IMR-90 (cell line): ENCODE results near the gene TMEM63C. TPM values are rescaled to one million over a fixed set of nuclear protein-coding genes. Genes with fewer than 3 reads are reported as not detected.

ENCODE experiments used
- ATAC-seq: fragments of 200-7000 bp; cut with Tn5 transposase; 2 replicates; pipeline ENCODE4 v1.9.1; 2020; ENCODE audit warnings: low read depth, mild to moderate bottlenecking, moderate library complexity
- BruUV-seq: library from RNA; stranded (reverse); fragments of 400-500 nt; replicated peaks from 2 replicates; lab custom pipeline; 2021; lab: Mats Ljungman, UMichigan
- CTCF ChIA-PET: fragments of 300-600 bp; formaldehyde crosslinking; extraction: SDS; loops from one replicate; lab custom pipeline; 2021; ENCODE audit warnings: antibody characterized with exemption; lab: Yijun Ruan, JAX
- POLR2A ChIA-PET: fragments of 300-600 bp; sonication (Branson Sonifier 250); formaldehyde crosslinking; loops from one replicate; lab custom pipeline; 2022; ENCODE audit warnings: antibody characterized with exemption; ENCODE audit not compliant: unreplicated experiment; lab: Charles Lee
- DNase-seq: peaks from one replicate; pipeline ENCODE4 v3.0.0; 2013
- H2AFZ ChIP-seq: replicated peaks from 2 replicates; pipeline ENCODE3; 2013; ENCODE audit warnings: low read length, mild to moderate bottlenecking; ENCODE audit not compliant: poor library complexity
- H2AK5ac ChIP-seq: 2 replicates; pipeline ENCODE4 v1.6.1; 2013; ENCODE audit warnings: low read depth, low read length, inconsistent platforms
- H2AK9ac ChIP-seq: replicated peaks from 2 replicates; pipeline ENCODE3; 2013; ENCODE audit warnings: mild to moderate bottlenecking, low read depth, low read length, moderate library complexity; ENCODE audit not compliant: poor library complexity
- H2BK120ac ChIP-seq: 2 replicates; pipeline ENCODE4 v1.6.1; 2013; ENCODE audit warnings: low read depth, low read length, inconsistent platforms
- H2BK15ac ChIP-seq: 3 replicates; pipeline ENCODE4 v1.6.1; 2013; ENCODE audit warnings: low read depth, low read length, inconsistent platforms
- H2BK20ac ChIP-seq: 2 replicates; pipeline ENCODE4 v1.6.1; 2013; ENCODE audit warnings: low read depth, mild to moderate bottlenecking, inconsistent platforms, low read length, moderate library complexity
- H2BK5ac ChIP-seq: 2 replicates; pipeline ENCODE4 v1.6.1; 2013; ENCODE audit warnings: mild to moderate bottlenecking, low read depth, low read length, inconsistent platforms; ENCODE audit not compliant: poor library complexity, severe bottlenecking
- H3K14ac ChIP-seq: replicated peaks from 2 replicates; pipeline ENCODE4 v1.6.1; 2013; ENCODE audit warnings: low read depth, low read length, inconsistent platforms
- H3K18ac ChIP-seq: 2 replicates; pipeline ENCODE4 v1.6.1; 2013; ENCODE audit warnings: low read depth, low read length, control low read depth
- H3K23ac ChIP-seq: 2 replicates; pipeline ENCODE4 v1.6.1; 2013; ENCODE audit warnings: low read depth, low read length, inconsistent platforms
- H3K27ac ChIP-seq: 2 replicates; pipeline ENCODE4 v1.5.1; 2013; ENCODE audit warnings: mild to moderate bottlenecking, control low read depth, low read length; ENCODE audit not compliant: insufficient read depth
- H3K27me3 ChIP-seq: 2 replicates; pipeline ENCODE4 v1.6.1; 2013; ENCODE audit warnings: low read length; ENCODE audit not compliant: control insufficient read depth, insufficient read depth
- H3K36me3 ChIP-seq: 2 replicates; pipeline ENCODE4 v1.6.1; 2013; ENCODE audit warnings: low read length, mixed read lengths; ENCODE audit not compliant: control insufficient read depth, insufficient read depth
- H3K4ac ChIP-seq: 2 replicates; pipeline ENCODE4 v1.6.1; 2013; ENCODE audit warnings: low read depth, low read length, inconsistent platforms
- H3K4me1 ChIP-seq: 2 replicates; pipeline ENCODE4 v1.6.1; 2013; ENCODE audit warnings: low read length, mixed read lengths; ENCODE audit not compliant: control insufficient read depth, insufficient read depth
- H3K4me2 ChIP-seq: 2 replicates; pipeline ENCODE4 v1.6.1; 2013; ENCODE audit warnings: low read depth, mild to moderate bottlenecking, control low read depth, low read length, moderate library complexity
- H3K4me3 ChIP-seq: 2 replicates; pipeline ENCODE4 v1.5.1; 2013; ENCODE audit warnings: low read depth, mild to moderate bottlenecking, control low read depth, low read length, moderate library complexity; ENCODE audit not compliant: insufficient read depth
- H3K56ac ChIP-seq: 2 replicates; pipeline ENCODE4 v1.6.1; 2013; ENCODE audit warnings: low read length, inconsistent platforms; ENCODE audit not compliant: insufficient read depth; ENCODE audit errors: extremely low read depth
- H3K79me1 ChIP-seq, 2 experiments: 2 replicates each; pipeline ENCODE4 v1.6.1; 2013; ENCODE audit warnings: low read length in 2 of 2, inconsistent platforms in 1 of 2, low read depth in 1 of 2
- H3K9ac ChIP-seq: 2 replicates; pipeline ENCODE4 v1.6.1; 2013; ENCODE audit warnings: low read depth, low read length, control low read depth
- H3K9me1 ChIP-seq: 2 replicates; pipeline ENCODE4 v1.6.1; 2013; ENCODE audit warnings: low read length, inconsistent platforms; ENCODE audit not compliant: insufficient read depth
- H3K9me3 ChIP-seq: 2 replicates; pipeline ENCODE4 v1.6.1; 2013; ENCODE audit warnings: low read length; ENCODE audit not compliant: control insufficient read depth, insufficient read depth
- H4K20me1 ChIP-seq: 2 replicates; pipeline ENCODE4 v1.6.1; 2013; ENCODE audit warnings: low read length, inconsistent platforms; ENCODE audit not compliant: insufficient read depth
- H4K5ac ChIP-seq: 2 replicates; pipeline ENCODE4 v1.6.1; 2013; ENCODE audit warnings: mild to moderate bottlenecking, low read depth, low read length, control low read depth
- H4K8ac ChIP-seq, 2 experiments: 2 replicates each; pipeline ENCODE4 v1.6.1; 2013; ENCODE audit warnings: low read depth in 2 of 2, low read length in 2 of 2, control low read depth in 1 of 2, inconsistent platforms in 1 of 2
- H4K91ac ChIP-seq: 2 replicates; pipeline ENCODE4 v1.6.1; 2013; ENCODE audit warnings: low read depth, low read length, inconsistent platforms; ENCODE audit not compliant: insufficient read depth
- BHLHE40 ChIP-seq: fragments of 150-350 bp; IDR thresholded peaks from 2 replicates; pipeline ENCODE4 v1.6.1; 2016; ENCODE audit warnings: mild to moderate bottlenecking, low read depth, low read length
- CEBPB ChIP-seq: IDR thresholded peaks from 2 replicates; pipeline ENCODE4 v1.6.1; 2012; ENCODE audit warnings: low read depth, low read length, improper control_type of control experiment
- CHD1 ChIP-seq: IDR thresholded peaks from 2 replicates; pipeline ENCODE4 v1.6.1; 2012; ENCODE audit warnings: low read depth, low read length, improper control_type of control experiment
- FOS ChIP-seq: fragments of 150-350 bp; IDR thresholded peaks from 2 replicates; pipeline ENCODE4 v1.6.1; 2016; ENCODE audit warnings: low read depth, low read length
- MAFK ChIP-seq: IDR thresholded peaks from 2 replicates; pipeline ENCODE4 v1.6.1; 2012; ENCODE audit warnings: low read depth, low read length, improper control_type of control experiment
- MAZ ChIP-seq: IDR thresholded peaks from 2 replicates; pipeline ENCODE4 v1.6.1; 2012; ENCODE audit warnings: low read depth, mild to moderate bottlenecking, low read length, improper control_type of control experiment, moderate library complexity, borderline replicate concordance
- MXI1 ChIP-seq: IDR thresholded peaks from 2 replicates; pipeline ENCODE4 v1.6.1; 2012; ENCODE audit warnings: low read depth, mild to moderate bottlenecking, low read length, moderate library complexity, borderline replicate concordance
- NFE2L2 ChIP-seq: fragments of 150-350 bp; IDR thresholded peaks from 2 replicates; pipeline ENCODE4 v1.6.1; 2016; ENCODE audit warnings: low read depth, mild to moderate bottlenecking, low read length
- POLR2A ChIP-seq: IDR thresholded peaks from 2 replicates; pipeline ENCODE4 v1.6.1; 2012; ENCODE audit warnings: mild to moderate bottlenecking, low read depth, low read length
- RAD21 ChIP-seq: IDR thresholded peaks from 2 replicates; pipeline ENCODE4 v1.6.1; 2012; ENCODE audit warnings: low read length, improper control_type of control experiment
- RCOR1 ChIP-seq: IDR thresholded peaks from 2 replicates; pipeline ENCODE4 v1.6.1; 2012; ENCODE audit warnings: mild to moderate bottlenecking, low read length, improper control_type of control experiment; ENCODE audit not compliant: insufficient replicate concordance
- RFX5 ChIP-seq: IDR thresholded peaks from 2 replicates; pipeline ENCODE4 v1.8.0; 2012; ENCODE audit warnings: low read depth, mild to moderate bottlenecking, low read length, moderate library complexity
- SMC3 ChIP-seq: fragments of 150-350 bp; IDR thresholded peaks from 2 replicates; pipeline ENCODE4 v1.6.1; 2016; ENCODE audit warnings: low read depth, mild to moderate bottlenecking, antibody characterized with exemption, low read length, moderate library complexity
- WGBS, 2 experiments: methylation state at CpG; one replicate each; pipeline versions ENCODE4 v1.1.5 to v1.1.7; 2013; ENCODE audit warnings: missing lambda C conversion rate in 2 of 2; ENCODE audit not compliant: insufficient read length in 1 of 2; ENCODE audit errors: extremely low coverage in 2 of 2; 5-methylcytosine and 5-hydroxymethylcytosine counted together
- dilution Hi-C: fragments of 300-500 bp; cut with HindIII; formaldehyde crosslinking; loops from one replicate; pipeline ENCODE4 v1.14.3; 2018; ENCODE audit warnings: low sequenced_read_pairs; ENCODE audit not compliant: unreplicated experiment
- in situ Hi-C: fragments of 300-500 bp; cut with MboI; formaldehyde crosslinking; loops from 3 replicates; pipeline ENCODE4 v1.14.3; 2019; ENCODE audit warnings: low sequenced_read_pairs, inconsistent platforms, mixed read lengths
- intact Hi-C: fragments of 100-400 bp; cut with micrococcal nuclease; formaldehyde crosslinking; loops from 2 replicates; pipeline ENCODE4 v1.10.0; 2022
- polyA plus RNA-seq, 3 experiments: library from polyadenylated mRNA; depleted of rRNA; stranded (reverse); fragments of >200 nt; gene quantifications; 2 replicates each; pipeline ENCODE4 v1.2.3, GENCODE V29; 2012; ENCODE audit warnings: low replicate concordance in 1 of 3
- total RNA-seq: library from RNA; depleted of rRNA; stranded (reverse); fragments of >200 nt; gene quantifications from 2 replicates; pipeline ENCODE4 v1.2.3, GENCODE V29; 2012
- TF ChIP-seq, protein P1 (sequence below): fragments of 150-350 bp; IDR thresholded peaks from 2 replicates; pipeline ENCODE4 v1.6.1; 2017; ENCODE audit warnings: mild to moderate bottlenecking, antibody characterized with exemption, low read length, low read depth
- TF ChIP-seq, protein P2 (sequence below): fragments of 150-350 bp; IDR thresholded peaks from 2 replicates; pipeline ENCODE4 v1.6.1; 2016; ENCODE audit warnings: low read depth, mild to moderate bottlenecking, low read length, moderate library complexity, borderline replicate concordance
- TF ChIP-seq, protein P3 (sequence below): conservative IDR thresholded peaks from 2 replicates; pipeline ENCODE4 v1.5.1; 2012; ENCODE audit warnings: mild to moderate bottlenecking, low read depth, low read length, improper control_type of control experiment

The TMEM63C gene
- total and polyA plus RNA-seq, 2 of the 4 experiments (the other 2 are of a cell fraction), result under 0.01 TPM; not detected in 1

DNA sequence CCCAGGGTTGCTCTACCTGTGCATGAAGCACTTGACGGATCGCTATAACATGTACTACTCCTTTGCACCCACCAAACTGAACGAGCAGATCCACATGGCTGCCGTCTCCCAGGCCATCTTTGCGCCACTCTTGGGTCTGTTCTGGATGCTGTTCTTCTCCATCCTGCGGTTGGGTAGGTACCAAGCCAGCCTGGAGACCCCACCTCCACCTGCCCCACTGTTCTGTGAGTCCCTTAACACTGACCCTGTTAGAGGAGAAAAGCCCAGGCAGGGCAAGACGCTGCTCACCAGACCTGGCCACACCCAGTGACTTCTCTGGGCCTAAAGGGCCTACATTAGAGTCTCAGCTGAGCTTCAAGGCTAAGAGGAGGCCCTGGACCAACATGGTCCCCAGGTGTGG is 67.7 kb downstream of the TMEM63C start:
- in situ Hi-C loops, result no loop called here
- no peak overlapping the region for H3K4me2 ChIP-seq
- dilution Hi-C loops, result no loop called here
- H3K27ac ChIP-seq, result no peak overlapping the region
- BruUV-seq, result no TSS peak
- H3K4me3 ChIP-seq, result no peak overlapping the region
- no peaks in the 10 kb centered on the region for H3K36me3 ChIP-seq
- H2AK5ac ChIP-seq, result no peak overlapping the region
- H2AK9ac ChIP-seq, result no peak overlapping the region
- no peak overlapping the region for H4K91ac ChIP-seq
- no peak overlapping the region for H3K4ac ChIP-seq
- H4K5ac ChIP-seq, result no peak overlapping the region
- H3K9me1 ChIP-seq, result no peaks in the 10 kb centered on the region
- H2BK20ac ChIP-seq, result no peak overlapping the region
- no peak overlapping the region for H3K18ac ChIP-seq
- no peak overlapping the region for H3K56ac ChIP-seq
- CTCF ChIA-PET, result no interaction called here
- H4K8ac ChIP-seq, result no peak overlapping the region
- no peak overlapping the region for H2AFZ ChIP-seq
- H3K9ac ChIP-seq, result no peak overlapping the region
- no peak overlapping the region for H2BK120ac ChIP-seq
- TF ChIP-seq MAFK, result no peak
- no peak for TF ChIP-seq CEBPB
- TF ChIP-seq MAZ, result no peak
- TF ChIP-seq FOS, result no peak
- TF ChIP-seq BHLHE40, result no peak
- no peak for TF ChIP-seq MXI1
- TF ChIP-seq, protein P1, sequence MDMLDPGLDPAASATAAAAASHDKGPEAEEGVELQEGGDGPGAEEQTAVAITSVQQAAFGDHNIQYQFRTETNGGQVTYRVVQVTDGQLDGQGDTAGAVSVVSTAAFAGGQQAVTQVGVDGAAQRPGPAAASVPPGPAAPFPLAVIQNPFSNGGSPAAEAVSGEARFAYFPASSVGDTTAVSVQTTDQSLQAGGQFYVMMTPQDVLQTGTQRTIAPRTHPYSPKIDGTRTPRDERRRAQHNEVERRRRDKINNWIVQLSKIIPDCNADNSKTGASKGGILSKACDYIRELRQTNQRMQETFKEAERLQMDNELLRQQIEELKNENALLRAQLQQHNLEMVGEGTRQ, result no peak
- no peak for TF ChIP-seq NFE2L2
- no peak for TF ChIP-seq CHD1
- TF ChIP-seq RCOR1, result no peak
- TF ChIP-seq, protein P2, sequence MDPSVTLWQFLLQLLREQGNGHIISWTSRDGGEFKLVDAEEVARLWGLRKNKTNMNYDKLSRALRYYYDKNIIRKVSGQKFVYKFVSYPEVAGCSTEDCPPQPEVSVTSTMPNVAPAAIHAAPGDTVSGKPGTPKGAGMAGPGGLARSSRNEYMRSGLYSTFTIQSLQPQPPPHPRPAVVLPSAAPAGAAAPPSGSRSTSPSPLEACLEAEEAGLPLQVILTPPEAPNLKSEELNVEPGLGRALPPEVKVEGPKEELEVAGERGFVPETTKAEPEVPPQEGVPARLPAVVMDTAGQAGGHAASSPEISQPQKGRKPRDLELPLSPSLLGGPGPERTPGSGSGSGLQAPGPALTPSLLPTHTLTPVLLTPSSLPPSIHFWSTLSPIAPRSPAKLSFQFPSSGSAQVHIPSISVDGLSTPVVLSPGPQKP, result no peak
- TF ChIP-seq RAD21, result no peak
- TF ChIP-seq, protein P3, sequence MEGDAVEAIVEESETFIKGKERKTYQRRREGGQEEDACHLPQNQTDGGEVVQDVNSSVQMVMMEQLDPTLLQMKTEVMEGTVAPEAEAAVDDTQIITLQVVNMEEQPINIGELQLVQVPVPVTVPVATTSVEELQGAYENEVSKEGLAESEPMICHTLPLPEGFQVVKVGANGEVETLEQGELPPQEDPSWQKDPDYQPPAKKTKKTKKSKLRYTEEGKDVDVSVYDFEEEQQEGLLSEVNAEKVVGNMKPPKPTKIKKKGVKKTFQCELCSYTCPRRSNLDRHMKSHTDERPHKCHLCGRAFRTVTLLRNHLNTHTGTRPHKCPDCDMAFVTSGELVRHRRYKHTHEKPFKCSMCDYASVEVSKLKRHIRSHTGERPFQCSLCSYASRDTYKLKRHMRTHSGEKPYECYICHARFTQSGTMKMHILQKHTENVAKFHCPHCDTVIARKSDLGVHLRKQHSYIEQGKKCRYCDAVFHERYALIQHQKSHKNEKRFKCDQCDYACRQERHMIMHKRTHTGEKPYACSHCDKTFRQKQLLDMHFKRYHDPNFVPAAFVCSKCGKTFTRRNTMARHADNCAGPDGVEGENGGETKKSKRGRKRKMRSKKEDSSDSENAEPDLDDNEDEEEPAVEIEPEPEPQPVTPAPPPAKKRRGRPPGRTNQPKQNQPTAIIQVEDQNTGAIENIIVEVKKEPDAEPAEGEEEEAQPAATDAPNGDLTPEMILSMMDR, result no peak
- no peak for TF ChIP-seq POLR2A
- no peak for TF ChIP-seq RFX5
- TF ChIP-seq SMC3, result no peak
- no peaks in the 10 kb centered on the region for H3K9me3 ChIP-seq
- DNase-seq, result no peak
- H2BK5ac ChIP-seq, result no peak overlapping the region
- no peaks in the 10 kb centered on the region for H4K20me1 ChIP-seq
- H3K14ac ChIP-seq, result no peak overlapping the region
- ATAC-seq, result no peak
- POLR2A ChIA-PET, result no interaction called here
- no peaks in the 10 kb centered on the region for H3K79me1 ChIP-seq
- peaks cover 3% of the 10 kb centered on the region; the same call in 1 of the 2 replicates for H3K27me3 ChIP-seq
- no CpG with 5 or more reads among the region's 7 CpGs for WGBS, 2 experiments
- no peak overlapping the region for H3K23ac ChIP-seq
- no peak overlapping the region for H2BK15ac ChIP-seq
- H3K4me1 ChIP-seq, result no peaks in the 10 kb centered on the region
- intact Hi-C loops, result no loop called here
